T follicular helper cell (primary cell): ENCODE measurements around the gene GNAL.

Experiments used
- DNase-seq: peaks from one replicate; pipeline ENCODE4 v3.0.0-alpha.2; 2020; ENCODE audit warnings: low read depth

Gene GNAL

GRCh38 chr18:11726556-11726955 is 37.5 kb downstream of the GNAL start:
- DNase-seq, result no peak

- DNase-seq, result no peak
Observed at GRCh38 chr18:11728249-11728648, 39.2 kb downstream of the GNAL start.

- DNase-seq, result no peak
Observed at GRCh38 chr18:11729556-11729955, 40.5 kb downstream of the GNAL start.

GRCh38 chr18:11733031-11733430 is 44.0 kb downstream of the GNAL start:
- DNase-seq, result peak; percentile 44

GRCh38 chr18:11736656-11737055 is 47.6 kb downstream of the GNAL start:
- no peak for DNase-seq

GRCh38 chr18:11739893-11740292 is 50.8 kb downstream of the GNAL start:
- DNase-seq, result no peak

- no peak for DNase-seq
Observed at GRCh38 chr18:11740461-11740860, 51.4 kb downstream of the GNAL start.

- no peak for DNase-seq
Observed at GRCh38 chr18:11741505-11742145, 52.6 kb downstream of the GNAL start.

- DNase-seq, result no peak
Observed at GRCh38 chr18:11745521-11745920, 56.5 kb downstream of the GNAL start.

- DNase-seq, result no peak
Observed at GRCh38 chr18:11747286-11747685, 58.2 kb downstream of the GNAL start.

GRCh38 chr18:11747731-11748130 is 58.7 kb downstream of the GNAL start:
- no peak for DNase-seq

- DNase-seq, result no peak
Observed at GRCh38 chr18:11749305-11749704, 60.2 kb downstream of the GNAL start.

GRCh38 chr18:11750171-11750570 is 61.1 kb downstream of the GNAL start:
- DNase-seq, result no peak

GRCh38 chr18:11750581-11751310 is 61.7 kb downstream of the GNAL start:
- DNase-seq, result no peak

GRCh38 chr18:11751341-11752115 is 62.5 kb downstream of the GNAL start:
- no peak for DNase-seq

- DNase-seq, result no peak
Observed at GRCh38 chr18:11752116-11752911, 63.2 kb downstream of the GNAL start.

GRCh38 chr18:11754979-11755378 is 65.9 kb downstream of the GNAL start:
- no peak for DNase-seq

GRCh38 chr18:11757084-11757590 is 68.1 kb downstream of the GNAL start:
- DNase-seq, result no peak

GRCh38 chr18:11759456-11759855 is 70.4 kb downstream of the GNAL start:
- DNase-seq, result no peak

- DNase-seq, result no peak
Observed at GRCh38 chr18:11760498-11761167, 71.6 kb downstream of the GNAL start.

- DNase-seq, result no peak
Observed at GRCh38 chr18:11761553-11761952, 72.5 kb downstream of the GNAL start.
